HEK293 (cell line): ENCODE measurements around the gene TPO.

Experiments
- CTCF ChIA-PET: fragments of 350-600 bp; formaldehyde crosslinking; extraction: SDS; loops from one replicate; lab custom pipeline; 2021; ENCODE audit warnings: antibody characterized with exemption; lab: Yijun Ruan, JAX
- POLR2A ChIA-PET: fragments of 300-600 bp; formaldehyde crosslinking; extraction: SDS; loops from one replicate; lab custom pipeline; 2020; ENCODE audit warnings: antibody characterized with exemption, inconsistent platforms; lab: Yijun Ruan, JAX
- H3K27ac ChIP-seq: fragments of 200-500 bp; sonication (Bioruptor generic); 2 replicates; pipeline ENCODE4 v1.5.1; 2014; ENCODE audit warnings: low read depth, low read length, control low read depth, inconsistent platforms; ENCODE audit errors: extremely low read depth
- H3K36me3 ChIP-seq, 2 experiments: fragments of 200-500 bp in 1 of 2; sonication (Bioruptor generic) in 1 of 2; 1 replicate in 1 of 2; 2 replicates in 1 of 2; pipeline ENCODE4 v1.5.1; 2014 to 2017; ENCODE audit warnings: inconsistent platforms in 2 of 2, low read length in 2 of 2; ENCODE audit not compliant: control insufficient read depth in 2 of 2, insufficient read depth in 1 of 2
- H3K4me1 ChIP-seq: fragments of 200-500 bp; sonication (Bioruptor generic); 2 replicates; pipeline ENCODE4 v1.5.1; 2014; ENCODE audit warnings: mild to moderate bottlenecking, low read length, inconsistent platforms; ENCODE audit not compliant: control insufficient read depth, insufficient read depth
- H3K4me3 ChIP-seq: 2 replicates; pipeline ENCODE4 v1.5.1; 2011; ENCODE audit warnings: low read depth, mild to moderate bottlenecking, control low read depth, low read length, moderate library complexity
- H3K9me3 ChIP-seq: fragments of 200-500 bp; sonication (Bioruptor generic); 2 replicates; pipeline ENCODE4 v1.5.1; 2014; ENCODE audit warnings: low read depth, low read length, inconsistent platforms; ENCODE audit not compliant: control insufficient read depth, insufficient read depth
- GLIS1 ChIP-seq: fragments of 450-650 bp; formaldehyde crosslinking; IDR thresholded peaks from 2 replicates; pipeline ENCODE4 v1.5.1; 2016; ENCODE audit warnings: missing biosample characterization, missing genetic modification characterization
- KLF9 ChIP-seq: fragments of 450-650 bp; formaldehyde crosslinking; IDR thresholded peaks from 2 replicates; pipeline ENCODE4 v1.5.1; 2016; ENCODE audit warnings: missing biosample characterization, missing genetic modification characterization, low read depth
- OVOL3 ChIP-seq: fragments of 450-650 bp; formaldehyde crosslinking; IDR thresholded peaks from 2 replicates; pipeline ENCODE4 v1.5.1; 2016; ENCODE audit warnings: missing biosample characterization, missing genetic modification characterization
- PRDM2 ChIP-seq: fragments of 450-650 bp; formaldehyde crosslinking; IDR thresholded peaks from 2 replicates; pipeline ENCODE4 v1.5.1; 2016; ENCODE audit warnings: missing biosample characterization, missing genetic modification characterization, borderline replicate concordance
- ZIC2 ChIP-seq: fragments of 450-650 bp; formaldehyde crosslinking; IDR thresholded peaks from 2 replicates; pipeline ENCODE4 v1.5.1; 2016; ENCODE audit warnings: missing biosample characterization, missing genetic modification characterization
- ZNF138 ChIP-seq: fragments of 450-650 bp; formaldehyde crosslinking; IDR thresholded peaks from 2 replicates; pipeline ENCODE4 v1.5.1; 2016; ENCODE audit warnings: missing biosample characterization, missing genetic modification characterization, borderline replicate concordance
- ZNF184 ChIP-seq: fragments of 450-650 bp; IDR thresholded peaks from 2 replicates; pipeline ENCODE4 v1.5.1; 2018; ENCODE audit warnings: missing biosample characterization, mild to moderate bottlenecking, missing genetic modification characterization
- ZNF19 ChIP-seq: fragments of 450-650 bp; formaldehyde crosslinking; IDR thresholded peaks from 2 replicates; pipeline ENCODE4; 2016; ENCODE audit warnings: missing biosample characterization, missing genetic modification characterization, low read depth
- ZNF202 ChIP-seq: fragments of 450-650 bp; formaldehyde crosslinking; IDR thresholded peaks from 2 replicates; pipeline ENCODE4 v1.5.1; 2016; ENCODE audit warnings: missing biosample characterization, missing genetic modification characterization, borderline replicate concordance
- ZNF324 ChIP-seq: fragments of 450-650 bp; formaldehyde crosslinking; IDR thresholded peaks from 2 replicates; pipeline ENCODE4 v1.5.1; 2016; ENCODE audit warnings: missing biosample characterization, missing genetic modification characterization
- ZNF354C ChIP-seq: fragments of 450-650 bp; formaldehyde crosslinking; IDR thresholded peaks from 2 replicates; pipeline ENCODE4 v1.5.1; 2016; ENCODE audit warnings: missing biosample characterization, missing genetic modification characterization, low read depth, borderline replicate concordance
- ZNF416 ChIP-seq: fragments of 450-650 bp; formaldehyde crosslinking; IDR thresholded peaks from 2 replicates; pipeline ENCODE4 v1.5.1; 2016; ENCODE audit warnings: missing biosample characterization, missing genetic modification characterization
- ZNF488 ChIP-seq: fragments of 450-650 bp; formaldehyde crosslinking; IDR thresholded peaks from 2 replicates; pipeline ENCODE4 v1.5.1; 2016; ENCODE audit warnings: missing biosample characterization, missing genetic modification characterization
- ZNF529 ChIP-seq: fragments of 450-650 bp; formaldehyde crosslinking; IDR thresholded peaks from 2 replicates; pipeline ENCODE4 v1.5.1; 2017; ENCODE audit warnings: missing genetic modification characterization, missing biosample characterization; ENCODE audit not compliant: insufficient replicate concordance
- ZNF530 ChIP-seq: fragments of 450-650 bp; formaldehyde crosslinking; IDR thresholded peaks from 2 replicates; pipeline ENCODE4 v1.5.1; 2016; ENCODE audit warnings: low read depth, missing biosample characterization, missing genetic modification characterization
- ZNF585B ChIP-seq: fragments of 450-650 bp; formaldehyde crosslinking; IDR thresholded peaks from 2 replicates; pipeline ENCODE4 v1.5.1; 2016; ENCODE audit warnings: missing biosample characterization, missing genetic modification characterization
- ZNF610 ChIP-seq: fragments of 450-650 bp; formaldehyde crosslinking; IDR thresholded peaks from 2 replicates; pipeline ENCODE4 v1.5.1; 2016; ENCODE audit warnings: missing biosample characterization, missing genetic modification characterization, borderline replicate concordance
- ZNF629 ChIP-seq: fragments of 450-650 bp; formaldehyde crosslinking; IDR thresholded peaks from 2 replicates; pipeline ENCODE4 v1.5.1; 2017; ENCODE audit warnings: missing biosample characterization, missing genetic modification characterization
- ZNF660 ChIP-seq: fragments of 450-650 bp; IDR thresholded peaks from 2 replicates; pipeline ENCODE4 v1.5.1; 2018; ENCODE audit warnings: missing biosample characterization, mild to moderate bottlenecking, missing genetic modification characterization
- ZNF664 ChIP-seq: fragments of 450-650 bp; formaldehyde crosslinking; IDR thresholded peaks from 2 replicates; pipeline ENCODE4 v1.5.1; 2016; ENCODE audit warnings: missing biosample characterization, missing genetic modification characterization
- ZNF843 ChIP-seq: fragments of 450-650 bp; formaldehyde crosslinking; IDR thresholded peaks from 2 replicates; pipeline ENCODE4 v1.5.1; 2016; ENCODE audit warnings: missing biosample characterization, missing genetic modification characterization
- TF ChIP-seq, protein P1 (sequence below): fragments of 450-650 bp; IDR thresholded peaks from 2 replicates; pipeline ENCODE4 v1.5.1; 2018; ENCODE audit warnings: missing biosample characterization, missing genetic modification characterization
- TF ChIP-seq, protein P2 (sequence below): fragments of 450-650 bp; formaldehyde crosslinking; IDR thresholded peaks from 2 replicates; pipeline ENCODE4 v1.5.1; 2017; ENCODE audit warnings: missing biosample characterization, mild to moderate bottlenecking, missing genetic modification characterization, moderate library complexity

TPO gene

DNA sequence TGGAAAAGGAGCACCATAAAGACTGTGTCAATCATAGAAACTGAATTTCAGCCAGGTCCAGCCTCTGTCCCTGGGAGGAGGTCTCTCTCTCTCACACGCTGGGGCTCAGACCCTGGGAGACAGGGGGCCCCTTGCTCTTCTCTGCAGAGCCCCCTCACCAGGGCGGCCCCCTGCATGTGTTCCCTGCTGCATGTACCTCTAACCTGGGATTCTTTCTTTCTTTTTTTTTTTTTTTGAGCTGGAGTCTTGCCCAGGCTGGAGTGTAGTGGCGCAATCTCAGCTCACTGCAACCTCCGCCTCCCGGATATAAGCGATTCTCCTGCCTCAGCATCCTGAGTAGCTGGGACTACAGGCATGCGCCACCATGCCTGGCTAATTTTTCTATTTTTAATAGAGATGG lies 46.5 kb downstream of the TPO start (continued):
- TF ChIP-seq ZNF416 (no peak), ZNF664 (tag by site-specific recombination) (no peak)

- Histone ChIP-seq H3K4me1 (no peaks in the 10 kb centered on the region), H3K4me3 (no peak overlapping the region)
- POLR2A ChIA-PET: no interaction called here
- TF ChIP-seq ZNF664 (tag by site-specific recombination): no peak
- TF ChIP-seq ZNF354C: no peak
- no peak for TF ChIP-seq ZNF184 (tag by site-specific recombination)
- TF ChIP-seq KLF9: no peak
- no peak for TF ChIP-seq ZNF529 (tag by site-specific recombination)
- TF ChIP-seq, protein P1, sequence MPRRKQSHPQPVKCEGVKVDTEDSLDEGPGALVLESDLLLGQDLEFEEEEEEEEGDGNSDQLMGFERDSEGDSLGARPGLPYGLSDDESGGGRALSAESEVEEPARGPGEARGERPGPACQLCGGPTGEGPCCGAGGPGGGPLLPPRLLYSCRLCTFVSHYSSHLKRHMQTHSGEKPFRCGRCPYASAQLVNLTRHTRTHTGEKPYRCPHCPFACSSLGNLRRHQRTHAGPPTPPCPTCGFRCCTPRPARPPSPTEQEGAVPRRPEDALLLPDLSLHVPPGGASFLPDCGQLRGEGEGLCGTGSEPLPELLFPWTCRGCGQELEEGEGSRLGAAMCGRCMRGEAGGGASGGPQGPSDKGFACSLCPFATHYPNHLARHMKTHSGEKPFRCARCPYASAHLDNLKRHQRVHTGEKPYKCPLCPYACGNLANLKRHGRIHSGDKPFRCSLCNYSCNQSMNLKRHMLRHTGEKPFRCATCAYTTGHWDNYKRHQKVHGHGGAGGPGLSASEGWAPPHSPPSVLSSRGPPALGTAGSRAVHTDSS: no peak
- TF ChIP-seq, all 188 proteins: peak for 0
- Histone ChIP-seq H3K9me3 (no peaks in the 10 kb centered on the region), H3K27ac (no peak overlapping the region), H3K36me3 (no peaks in the 10 kb centered on the region)
- CTCF ChIA-PET: no interaction called here
Observed at GRCh38 chr2:1460851-1461418, 47.7 kb downstream of the TPO start.

GRCh38 chr2:1461507-1462390 lies 48.5 kb downstream of the TPO start:
- CTCF ChIA-PET: interaction anchor here (0.5 kb wide), 1 partner anchor 25 kb away, joined by 3 read pairs; no protein-coding TSS in a partner anchor
- POLR2A ChIA-PET: no interaction called here

DNA sequence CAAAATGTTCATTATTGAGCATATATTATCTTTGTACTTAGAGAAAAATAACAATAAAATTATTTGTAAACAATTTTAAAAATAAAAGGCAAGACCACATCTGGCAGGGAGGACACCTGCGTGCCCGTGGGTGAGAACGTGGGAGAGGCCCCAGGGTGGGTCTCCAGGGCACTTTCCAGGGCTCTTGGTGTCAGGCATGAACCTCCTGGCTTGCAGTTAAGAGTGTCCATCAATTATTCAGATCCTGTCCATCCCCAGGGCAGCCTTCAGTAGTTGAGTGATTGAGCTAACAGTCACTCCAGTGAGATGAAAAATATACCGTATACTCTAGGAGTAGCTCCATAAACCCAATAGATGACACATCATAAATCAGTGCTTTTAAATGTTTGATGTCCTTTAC lies 49.7 kb downstream of the TPO start:
- ChIA-PET CTCF (no interaction called here), POLR2A (no interaction called here)
- H3K36me3 ChIP-seq: no peaks in the 10 kb centered on the region
- no peaks in the 10 kb centered on the region for H3K9me3 ChIP-seq
- no peak overlapping the region for H3K4me3 ChIP-seq
- H3K27ac ChIP-seq: no peak overlapping the region
- no peaks in the 10 kb centered on the region for H3K4me1 ChIP-seq
- TF ChIP-seq GLIS1 (tag by site-specific recombination) (0 out of 2 replicates have a peak, but pooled peaks have one; percentile 7), PRDM2 (tag by site-specific recombination) (no peak)

More at GRCh38 chr2:1461507-1462390, 48.5 kb downstream of the TPO start:
- no peak for TF ChIP-seq OVOL3 (tag by site-specific recombination)
- TF ChIP-seq ZNF843 (tag by site-specific recombination): no peak
- TF ChIP-seq ZNF585B (tag by site-specific recombination): no peak
- TF ChIP-seq ZNF660 (tag by site-specific recombination): no peak
- no peak for TF ChIP-seq ZNF19 (tag by site-specific recombination)
- no peak for TF ChIP-seq ZNF530 (tag by site-specific recombination)
- TF ChIP-seq ZNF610: no peak
- no peak for TF ChIP-seq ZIC2 (tag by site-specific recombination)
- no peak for TF ChIP-seq ZNF629 (tag by site-specific recombination)
- no peak for TF ChIP-seq ZNF324
- TF ChIP-seq, protein P2, sequence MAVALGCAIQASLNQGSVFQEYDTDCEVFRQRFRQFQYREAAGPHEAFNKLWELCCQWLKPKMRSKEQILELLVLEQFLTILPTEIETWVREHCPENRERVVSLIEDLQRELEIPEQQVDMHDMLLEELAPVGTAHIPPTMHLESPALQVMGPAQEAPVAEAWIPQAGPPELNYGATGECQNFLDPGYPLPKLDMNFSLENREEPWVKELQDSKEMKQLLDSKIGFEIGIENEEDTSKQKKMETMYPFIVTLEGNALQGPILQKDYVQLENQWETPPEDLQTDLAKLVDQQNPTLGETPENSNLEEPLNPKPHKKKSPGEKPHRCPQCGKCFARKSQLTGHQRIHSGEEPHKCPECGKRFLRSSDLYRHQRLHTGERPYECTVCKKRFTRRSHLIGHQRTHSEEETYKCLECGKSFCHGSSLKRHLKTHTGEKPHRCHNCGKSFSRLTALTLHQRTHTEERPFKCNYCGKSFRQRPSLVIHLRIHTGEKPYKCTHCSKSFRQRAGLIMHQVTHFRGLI (tag by site-specific recombination): no peak
- TF ChIP-seq ZNF138 (tag by site-specific recombination): no peak
- TF ChIP-seq ZNF488: no peak
- TF ChIP-seq ZNF202 (tag by site-specific recombination): no peak
- TF ChIP-seq, all 188 proteins: peak for 0
- Histone ChIP-seq H3K36me3 (no peaks in the 10 kb centered on the region), H3K4me1 (no peaks in the 10 kb centered on the region), H3K9me3 (no peaks in the 10 kb centered on the region), H3K4me3 (no peak overlapping the region), H3K27ac (no peak overlapping the region)
